EL (cell line): ENCODE results near the gene KPNB1.

Experiments used
- DNase-seq: peaks from one replicate; pipeline ENCODE4 v3.0.0-alpha.2; 2016

Gene KPNB1

DNA sequence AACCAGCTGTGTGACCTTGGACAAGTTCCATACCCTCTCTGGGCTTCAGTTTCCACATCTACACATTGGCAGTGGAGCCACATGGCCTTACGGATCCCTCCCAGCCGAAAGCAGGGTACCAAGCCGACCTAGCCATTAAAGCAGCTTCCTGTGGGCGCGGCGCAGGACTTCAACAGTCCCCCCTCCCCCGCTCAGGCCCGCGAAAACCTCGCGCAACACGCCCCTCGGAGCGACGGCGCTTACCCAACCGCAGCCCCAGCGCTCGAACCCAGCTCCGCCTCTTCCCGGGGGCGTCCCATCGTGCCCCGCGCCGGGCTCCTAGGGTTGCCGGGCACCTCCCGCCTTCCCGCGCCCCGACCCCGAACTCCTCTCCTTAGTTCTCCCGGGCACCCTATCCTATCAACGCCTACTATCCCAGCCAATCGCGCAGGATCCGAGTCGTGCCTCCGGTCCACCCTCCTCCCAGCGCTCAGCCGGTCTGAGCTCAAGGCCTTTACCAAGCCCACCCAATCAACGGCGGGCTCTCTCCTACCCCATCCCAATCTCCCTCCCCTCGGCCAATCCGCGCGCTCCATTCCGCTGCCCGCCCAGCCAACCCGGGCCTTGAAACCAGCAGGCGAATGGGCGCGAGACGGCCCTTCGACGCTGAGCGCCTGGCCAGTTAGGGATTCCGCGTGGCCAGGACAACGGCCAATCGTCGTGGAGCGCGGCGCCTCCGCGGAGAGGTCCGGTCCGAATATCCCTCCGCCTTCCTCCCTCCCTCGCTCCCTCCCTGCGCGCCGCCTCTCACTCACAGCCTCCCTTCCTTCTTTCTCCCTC is at the start of gene KPNB1:
Gene KPNB1 (plus strand): TSS at position 767 of the 819 bp plus-strand sequence. CDS start 326 bp downstream, outside the sequence.
- peak; percentile 100 for DNase-seq

DNA sequence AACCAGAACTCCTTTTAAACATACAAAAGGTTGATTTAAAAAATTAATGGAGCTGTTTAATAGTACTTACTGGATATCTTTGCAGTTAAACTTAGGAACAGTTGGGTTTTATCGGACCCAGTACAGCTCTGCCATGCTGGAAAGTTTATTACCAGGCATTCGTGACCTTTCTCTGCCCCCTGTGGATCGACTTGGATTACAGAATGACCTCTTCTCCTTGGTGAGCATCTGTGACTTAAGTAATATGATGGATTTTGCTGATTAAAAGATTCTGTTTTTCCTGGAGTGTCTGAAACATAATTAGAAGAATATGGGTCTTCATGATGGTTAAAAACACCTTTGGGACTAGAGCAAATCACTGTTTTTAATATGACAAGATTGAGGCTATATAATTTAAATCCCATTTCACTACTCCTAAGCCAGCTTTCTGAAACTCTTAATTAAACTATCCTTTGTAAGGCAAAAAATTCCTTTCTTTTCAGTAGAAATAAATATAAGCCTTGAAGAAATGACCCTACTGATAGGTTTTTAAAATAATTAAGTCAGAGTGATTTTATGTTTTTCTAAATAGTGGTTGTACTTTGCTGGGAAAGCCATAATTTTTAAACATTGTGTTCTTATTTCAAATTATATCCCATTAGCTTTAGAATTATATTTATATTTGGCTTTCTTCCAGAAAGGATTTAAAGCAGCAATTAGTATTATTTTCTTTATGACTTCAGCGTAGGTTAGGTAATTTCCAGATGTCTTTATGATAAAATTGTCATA is 45.7 kb upstream of the KPNB1 start:
- DNase-seq, result no peak

- no peak for DNase-seq
These were observed 45.2 kb upstream of the KPNB1 start for GRCh38 chr17:47604598-47604927.

DNA sequence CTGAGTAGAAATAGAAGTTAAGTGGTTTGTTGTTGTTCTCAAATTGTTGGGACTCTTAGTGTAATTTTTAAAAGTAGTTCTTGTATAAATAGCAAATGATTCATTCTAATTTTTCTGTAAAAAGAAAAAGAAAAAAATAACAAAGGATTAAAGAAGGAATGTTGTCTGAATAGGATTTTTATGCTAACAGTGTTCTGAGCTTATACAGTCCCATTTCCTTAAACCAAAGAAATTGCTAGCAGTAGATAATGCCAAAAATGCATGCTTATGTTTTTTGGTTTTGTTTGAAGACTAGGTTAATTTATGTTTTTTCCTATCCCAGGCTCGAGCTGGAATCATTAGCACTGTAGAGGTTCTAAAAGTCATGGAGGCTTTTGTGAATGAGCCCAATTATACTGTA is 44.7 kb upstream of the KPNB1 start:
- DNase-seq, result no peak

DNA sequence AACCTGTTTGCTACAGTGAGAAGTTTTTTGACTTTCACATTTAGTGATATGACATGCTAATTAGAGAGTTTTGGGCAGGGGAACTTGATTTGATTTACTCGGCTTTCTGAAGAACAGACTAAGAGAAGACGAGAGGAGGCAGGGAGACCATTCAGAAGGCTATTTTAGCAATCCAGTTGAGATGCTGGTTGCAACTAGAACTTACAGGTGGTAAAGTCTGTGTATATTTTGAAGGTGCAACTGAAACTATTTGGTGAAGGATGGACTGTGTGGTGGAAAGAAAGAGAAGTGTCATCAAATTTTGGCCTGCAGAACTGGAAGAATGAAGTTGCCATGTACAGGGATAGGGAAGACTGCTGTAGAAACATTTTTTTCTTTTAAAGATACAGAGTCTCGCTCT is 42.2 kb upstream of the KPNB1 start:
- no peak for DNase-seq

- peak; percentile 35 for DNase-seq
These were observed 38.1 kb upstream of the KPNB1 start for GRCh38 chr17:47611372-47612350.

DNA sequence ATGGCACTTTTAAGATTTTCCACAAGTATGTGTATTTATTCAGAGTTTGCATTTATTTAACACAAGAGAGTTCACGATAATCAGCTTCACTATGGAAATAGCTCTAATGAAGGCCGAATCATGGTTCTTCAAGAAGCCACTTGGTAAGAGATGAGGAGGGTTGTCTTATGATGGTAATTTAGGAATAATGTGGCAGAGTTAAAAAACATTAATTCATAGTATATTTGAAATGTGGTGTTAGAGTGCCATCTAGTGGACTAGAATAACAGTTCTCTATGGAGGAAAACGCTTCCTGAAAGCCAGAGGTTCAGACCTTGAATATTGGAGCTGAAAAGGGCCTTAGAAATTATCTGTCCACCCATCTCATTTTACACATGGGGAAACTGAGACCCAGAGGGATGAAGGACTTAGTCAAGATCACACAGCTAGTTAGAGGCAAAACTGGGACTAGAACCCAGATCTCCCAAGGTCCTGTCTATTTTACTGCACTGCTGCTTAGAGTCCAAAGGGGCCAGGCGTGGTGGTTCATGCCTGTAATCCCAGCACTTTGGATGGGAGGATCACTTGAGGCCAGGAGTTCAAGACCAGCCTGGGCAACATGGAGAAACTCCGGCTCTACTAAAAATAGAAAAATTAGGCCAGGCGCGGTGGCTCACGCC is 33.8 kb upstream of the KPNB1 start:
- DNase-seq, result peak; percentile 62

- peak; percentile 24 for DNase-seq
These were observed 31.3 kb upstream of the KPNB1 start for GRCh38 chr17:47618410-47618809.

DNA sequence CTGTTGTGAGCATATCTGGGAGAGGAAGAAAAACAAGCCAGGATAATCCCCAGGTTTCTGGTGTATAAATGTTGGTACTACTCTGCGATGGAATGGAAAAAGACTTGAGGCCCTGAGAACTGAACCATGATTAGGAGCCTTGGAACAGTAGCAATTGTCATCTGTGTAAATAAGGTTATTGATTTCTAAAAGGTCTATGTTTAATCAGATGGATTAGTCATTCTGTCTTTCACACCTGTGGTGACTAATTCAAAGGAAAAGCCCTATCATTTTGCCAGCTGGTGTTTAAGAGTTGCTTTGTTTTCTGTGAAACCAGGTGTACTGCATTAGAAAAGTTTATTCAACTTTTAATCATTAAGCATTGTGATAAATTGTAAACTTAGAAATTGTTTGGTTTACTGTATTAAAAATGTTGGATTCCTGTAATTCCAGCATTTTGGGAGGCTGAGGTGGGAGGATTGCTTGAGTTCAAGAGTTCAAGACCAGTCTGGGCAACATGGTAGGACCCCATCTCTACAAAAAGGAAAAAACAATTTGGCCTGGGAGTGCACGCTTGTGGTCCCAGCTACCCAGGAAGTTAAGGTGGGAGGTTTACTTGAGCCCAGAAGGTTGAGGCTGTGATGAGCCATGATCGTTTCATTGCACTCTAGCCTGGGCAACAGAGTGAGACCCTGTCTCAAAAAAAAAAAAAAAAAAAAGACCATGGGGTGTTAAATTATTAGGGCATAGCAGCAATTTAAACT is 29.0 kb upstream of the KPNB1 start:
- DNase-seq, result no peak

DNA sequence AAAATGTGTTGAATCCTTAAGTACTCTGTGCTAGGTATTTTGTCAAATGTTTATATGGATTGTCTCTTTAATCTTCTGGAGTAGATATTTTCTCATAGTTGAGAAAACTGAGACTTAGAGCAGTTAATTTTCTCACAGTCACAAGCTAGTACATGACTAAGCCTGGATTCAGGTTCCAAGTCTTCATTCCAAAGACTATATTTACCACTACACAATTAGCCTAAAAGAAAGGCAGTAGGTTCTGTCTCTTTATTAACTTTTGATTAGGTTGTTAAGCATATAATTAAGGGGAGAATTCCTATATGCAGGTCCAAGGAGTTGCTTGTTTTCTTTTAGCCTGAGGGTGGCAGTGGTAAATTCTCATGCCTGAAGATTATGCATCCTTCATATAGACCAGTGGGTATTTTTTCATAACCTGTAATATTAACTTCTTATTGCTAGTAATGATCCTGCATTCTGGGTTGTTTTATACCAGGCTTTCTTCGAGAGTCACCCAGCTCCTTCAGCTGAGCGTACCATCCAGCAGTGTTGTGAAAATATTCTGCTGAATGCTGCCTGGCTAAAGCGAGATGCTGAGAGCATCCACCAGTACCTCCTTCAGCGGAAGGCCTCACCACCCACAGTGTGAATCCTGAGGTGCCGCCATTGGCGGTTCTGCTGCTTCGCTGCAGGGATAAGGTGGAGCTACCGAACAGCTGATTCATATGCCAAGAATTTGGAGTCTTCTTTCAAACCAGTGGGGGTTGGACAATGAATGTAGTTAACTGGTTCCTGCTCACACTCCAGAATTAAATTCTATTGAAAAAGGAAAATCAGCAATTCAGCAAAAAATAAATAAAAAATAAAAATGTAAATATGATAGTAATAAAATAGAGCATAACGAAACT is 28.2 kb upstream of the KPNB1 start:
- DNase-seq, result peak; percentile 95

DNA sequence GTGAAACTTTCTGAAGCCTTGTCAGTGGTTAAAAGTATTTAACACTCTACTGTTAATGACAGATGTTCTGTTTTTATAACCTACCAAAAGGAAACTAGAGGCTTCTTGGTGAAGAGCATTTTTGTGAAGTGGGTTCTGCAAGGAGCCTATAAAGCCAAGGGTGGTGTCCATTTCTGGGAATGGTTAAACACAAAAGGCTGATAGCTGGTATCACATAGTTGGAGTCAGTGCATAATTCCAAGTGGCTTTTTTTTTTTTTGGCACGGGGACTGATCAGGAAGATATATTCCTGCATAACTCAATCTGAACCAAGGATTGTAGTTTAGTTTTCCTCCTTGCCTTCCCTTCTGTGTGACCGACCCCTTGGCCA is 27.6 kb upstream of the KPNB1 start:
- DNase-seq, result peak; percentile 18

GRCh38 chr17:47624727-47625068 is 25.0 kb upstream of the KPNB1 start:
- no peak for DNase-seq

DNA sequence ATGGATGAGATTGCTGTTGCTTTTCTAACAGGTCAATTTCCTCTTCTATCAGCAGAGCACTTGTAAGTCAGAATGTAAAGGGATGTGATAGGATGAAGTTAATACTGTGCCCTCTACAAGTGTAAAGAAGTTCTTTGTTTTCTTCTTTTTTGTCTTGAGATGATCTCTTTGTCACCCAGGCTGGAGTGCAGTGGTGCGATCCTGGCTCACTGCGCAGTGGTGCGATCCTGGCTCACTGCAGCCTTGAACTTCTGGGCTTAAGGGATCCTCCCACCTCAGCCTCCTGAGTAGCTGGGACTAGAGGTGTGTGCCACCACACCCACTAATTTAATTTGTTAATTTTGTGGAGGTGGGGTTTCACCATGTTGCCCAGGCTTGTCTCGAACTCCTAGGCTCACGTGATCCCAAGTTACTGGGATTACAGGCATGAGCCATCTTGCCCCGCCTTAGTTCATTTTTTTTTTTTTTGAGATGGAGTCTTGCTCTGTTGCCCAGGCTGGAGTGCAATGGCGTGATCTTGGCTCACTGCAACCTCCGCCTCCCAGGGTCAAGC is 21.6 kb upstream of the KPNB1 start:
- DNase-seq, result no peak

GRCh38 chr17:47629826-47630225 is 19.9 kb upstream of the KPNB1 start:
- no peak for DNase-seq

GRCh38 chr17:47630614-47631013 is 19.1 kb upstream of the KPNB1 start:
- no peak for DNase-seq

- DNase-seq, result no peak
These were observed 16.7 kb upstream of the KPNB1 start for GRCh38 chr17:47632991-47633390.

- DNase-seq, result no peak
These were observed 15.7 kb upstream of the KPNB1 start for GRCh38 chr17:47633996-47634395.

GRCh38 chr17:47634870-47635269 is 14.8 kb upstream of the KPNB1 start:
- DNase-seq, result no peak

GRCh38 chr17:47635734-47636133 is 14.0 kb upstream of the KPNB1 start:
- DNase-seq, result no peak

DNA sequence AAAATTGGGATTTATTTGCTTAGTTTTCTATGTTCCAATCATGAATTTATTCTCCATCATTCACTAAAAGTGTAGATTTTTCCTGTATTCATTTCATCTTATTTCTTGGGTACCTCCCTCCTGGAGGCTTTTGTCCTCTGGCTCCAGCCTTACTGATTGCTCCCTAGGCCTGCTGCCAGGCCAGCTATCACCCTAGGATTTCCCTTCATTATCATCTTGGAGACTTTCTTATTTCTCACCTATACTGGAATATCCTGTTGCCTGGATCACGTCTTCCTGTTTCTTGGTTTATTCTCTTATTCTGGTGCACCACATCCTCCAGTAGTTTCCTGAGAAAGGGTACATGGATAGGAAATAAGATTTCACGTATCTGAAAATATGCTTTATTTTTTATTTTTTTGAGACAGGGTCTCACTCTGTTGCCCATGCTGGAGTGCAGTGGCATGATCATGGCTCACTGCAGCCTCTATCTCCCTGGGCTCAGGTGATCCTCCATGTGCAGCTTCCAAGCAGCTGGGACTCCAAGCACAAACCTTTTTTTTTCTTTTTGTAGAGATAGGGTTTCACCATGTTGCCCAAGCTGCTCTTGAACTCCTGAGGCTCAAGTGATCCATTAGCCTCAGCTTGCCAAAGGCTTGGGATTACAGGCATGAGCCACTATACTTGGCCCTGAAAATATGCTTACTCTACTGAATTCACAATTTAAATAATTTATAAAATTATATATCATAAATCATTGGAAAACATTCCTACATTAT is 13.3 kb upstream of the KPNB1 start:
- no peak for DNase-seq
